Astrocyte (in vitro differentiated cells and primary cell): ENCODE results near the gene CLEC4G. TPM values are rescaled to one million over a fixed set of nuclear protein-coding genes. Genes with fewer than 3 reads are reported as not detected.
A peak's percentile ranks its signal among the peaks of the same experiment; 100 is the strongest.

Experiments used
- DNase-seq: peaks from one replicate; pipeline ENCODE4 v3.0.0-alpha.2; 2010; ENCODE audit warnings: low read depth
- FAIRE-seq: peaks from 2 replicates; lab custom pipeline; 2011; peaks lifted over from hg19 to GRCh38; lab: Jason Lieb, UNC
- H2AFZ ChIP-seq: 2 replicates; pipeline ENCODE4 v1.6.0; 2012; ENCODE audit warnings: low read depth, low read length, inconsistent platforms
- H3K27ac ChIP-seq: 2 replicates; pipeline ENCODE4 v1.5.1; 2011; ENCODE audit warnings: low read depth, low read length, inconsistent platforms
- H3K27me3 ChIP-seq: 2 replicates; pipeline ENCODE4 v1.6.0; 2011; ENCODE audit warnings: low read length, inconsistent platforms; ENCODE audit not compliant: insufficient read depth
- H3K36me3 ChIP-seq: 2 replicates; pipeline ENCODE4 v1.5.1; 2011; ENCODE audit warnings: low read length, inconsistent platforms; ENCODE audit not compliant: insufficient read depth
- H3K4me1 ChIP-seq: 2 replicates; pipeline ENCODE4 v1.5.1; 2011; ENCODE audit warnings: low read length, inconsistent platforms; ENCODE audit not compliant: insufficient read depth
- H3K4me2 ChIP-seq: 2 replicates; pipeline ENCODE4 v1.6.0; 2012; ENCODE audit warnings: low read length, inconsistent platforms
- H3K4me3 ChIP-seq: 2 replicates; pipeline ENCODE4 v1.5.1; 2011; ENCODE audit warnings: low read depth, mild to moderate bottlenecking, low read length, inconsistent platforms; ENCODE audit not compliant: insufficient read depth
- H3K79me2 ChIP-seq: 2 replicates; pipeline ENCODE4 v1.6.0; 2012; ENCODE audit warnings: mild to moderate bottlenecking, low read length, inconsistent platforms; ENCODE audit not compliant: insufficient read depth
- H3K9ac ChIP-seq: 2 replicates; pipeline ENCODE4 v1.6.0; 2012; ENCODE audit warnings: mild to moderate bottlenecking, low read length, inconsistent platforms
- H3K9me3 ChIP-seq: 2 replicates; pipeline ENCODE4 v1.5.1; 2012; ENCODE audit warnings: low read depth, mild to moderate bottlenecking, low read length, inconsistent platforms; ENCODE audit not compliant: insufficient read depth
- H4K20me1 ChIP-seq: 2 replicates; pipeline ENCODE4 v1.6.0; 2012; ENCODE audit warnings: low read length, inconsistent platforms; ENCODE audit not compliant: insufficient read depth
- H3K27ac Mint-ChIP-seq: one replicate; pipeline ENCODE4 v1.8.0; 2021; ENCODE audit warnings: mild to moderate bottlenecking, mixed read lengths; ENCODE audit not compliant: unreplicated experiment
- H3K27me3 Mint-ChIP-seq: one replicate; pipeline ENCODE4 v1.8.0; 2021; ENCODE audit warnings: low read depth, mixed read lengths; ENCODE audit not compliant: unreplicated experiment
- H3K36me3 Mint-ChIP-seq: one replicate; pipeline ENCODE4 v1.8.0; 2021; ENCODE audit warnings: low read depth, mixed read lengths; ENCODE audit not compliant: unreplicated experiment
- H3K4me1 Mint-ChIP-seq: one replicate; pipeline ENCODE4 v1.8.0; 2021; ENCODE audit warnings: low read depth, mixed read lengths; ENCODE audit not compliant: unreplicated experiment
- H3K4me3 Mint-ChIP-seq: one replicate; pipeline ENCODE4 v1.8.0; 2021; ENCODE audit warnings: mild to moderate bottlenecking, moderate library complexity, mixed read lengths; ENCODE audit not compliant: unreplicated experiment
- H3K9me3 Mint-ChIP-seq: one replicate; pipeline ENCODE4 v1.8.0; 2021; ENCODE audit warnings: mild to moderate bottlenecking, mixed read lengths; ENCODE audit not compliant: unreplicated experiment
- CTCF ChIP-seq: IDR thresholded peaks from 2 replicates; pipeline ENCODE4 v1.5.1; 2011; ENCODE audit warnings: low read depth, mild to moderate bottlenecking, inconsistent platforms, low read length, moderate library complexity; ENCODE audit not compliant: insufficient read depth
- EZH2 ChIP-seq: IDR thresholded peaks from 2 replicates; pipeline ENCODE4 v1.6.1; 2012; ENCODE audit warnings: mild to moderate bottlenecking, low read length, inconsistent platforms; ENCODE audit not compliant: insufficient read depth
- total RNA-seq: library from RNA; stranded (reverse); gene quantifications from 2 replicates; pipeline ENCODE4 v1.2.1, GENCODE V29; 2021

Gene CLEC4G
- total RNA-seq, 1 donor from 2014 or later = not detected

GRCh38 chr19:7678971-7679751 lies 52.7 kb downstream of the CLEC4G start:
- Mint-ChIP-seq H3K27ac (no peak overlapping the region), H3K36me3 (peaks cover 1% of the 10 kb centered on the region), H3K4me1 (no peaks in the 10 kb centered on the region), H3K27me3 (peaks cover 35% of the 10 kb centered on the region), H3K9me3 (no peaks in the 10 kb centered on the region), H3K4me3 (peak overlapping the region; percentile 80)
- Histone ChIP-seq H4K20me1 (peaks cover 22% of the 10 kb centered on the region), H3K79me2 (peaks cover 13% of the 10 kb centered on the region), H3K9me3 (no peaks in the 10 kb centered on the region), H3K27ac (no peak overlapping the region), H3K9ac (no peak overlapping the region), H3K4me1 (peaks cover 8% of the 10 kb centered on the region), H3K27me3 (peaks cover 5% of the 10 kb centered on the region), H2AFZ (no peak overlapping the region), H3K36me3 (no peaks in the 10 kb centered on the region), H3K4me2 (no peak overlapping the region), H3K4me3 (no peak overlapping the region)
- TF ChIP-seq EZH2 (no peak), CTCF (no peak)
- no peak for DNase-seq
- no peak for FAIRE-seq

Other genes starting within 250 kb of the CLEC4G start
- 1.7 and 2.2 TPM in 2 replicates for gene PEX11G, start 243.1 kb downstream of the CLEC4G start, total RNA-seq
- 39.8 and 41.1 TPM in 2 replicates for gene ZNF358, start 216.0 kb downstream of the CLEC4G start, total RNA-seq
- 26.2 and 27.5 TPM in 2 replicates for gene MCOLN1, start 209.5 kb downstream of the CLEC4G start, total RNA-seq
- 81.9 and 90.2 TPM in 2 replicates for gene PNPLA6, start 196.4 kb downstream of the CLEC4G start, total RNA-seq
- 2.8 and 4.1 TPM in 2 replicates for gene CAMSAP3, start 136.2 kb downstream of the CLEC4G start, total RNA-seq
- 28.1 and 30.4 TPM in 2 replicates for gene XAB2, start 102.6 kb downstream of the CLEC4G start, total RNA-seq
- 94.1 and 95.8 TPM in 2 replicates for gene PET100, start 102.3 kb downstream of the CLEC4G start, total RNA-seq
- not detected in 2 replicates for gene PCP2, start 98.4 kb downstream of the CLEC4G start, total RNA-seq
- gene STXBP2, start 95.0 kb downstream of the CLEC4G start, total RNA-seq = 48.6 and 49.6 TPM in 2 replicates
- gene RETN, start 63.1 kb downstream of the CLEC4G start, total RNA-seq = not detected in 2 replicates
- gene MCEMP1, start 55.0 kb downstream of the CLEC4G start, total RNA-seq = not detected in 2 replicates
- 110 and 121 TPM in 2 replicates for gene TRAPPC5, start 51.3 kb downstream of the CLEC4G start, total RNA-seq
- gene FCER2, start 30.0 kb downstream of the CLEC4G start, total RNA-seq = not detected in 2 replicates
- gene CD209, start 15.4 kb upstream of the CLEC4G start, total RNA-seq = not detected in 2 replicates
- gene CLEC4M, start 31.1 kb upstream of the CLEC4G start, total RNA-seq = not detected in 2 replicates
- gene EVI5L, start 98.1 kb upstream of the CLEC4G start, total RNA-seq = 22.1 and 25.7 TPM in 2 replicates
- 0.55 and 1.3 TPM in 2 replicates for gene PRR36, start 142.3 kb upstream of the CLEC4G start, total RNA-seq
- gene LRRC8E, start 156.4 kb upstream of the CLEC4G start, total RNA-seq = 6.5 and 6.6 TPM in 2 replicates
- 20.9 and 22.9 TPM in 2 replicates for gene MAP2K7, start 171.8 kb upstream of the CLEC4G start, total RNA-seq
- gene TGFBR3L, start 182.7 kb upstream of the CLEC4G start, total RNA-seq = 2.8 and 4.6 TPM in 2 replicates
- gene SNAPC2, start 188.2 kb upstream of the CLEC4G start, total RNA-seq = 14.7 and 15.2 TPM in 2 replicates
- 49.5 and 55.9 TPM in 2 replicates for gene CTXN1, start 194.0 kb upstream of the CLEC4G start, total RNA-seq
- gene TIMM44, start 211.6 kb upstream of the CLEC4G start, total RNA-seq = 60.5 and 71.1 TPM in 2 replicates